ENCODE results near the gene NKAP.

Gene NKAP

DNA sequence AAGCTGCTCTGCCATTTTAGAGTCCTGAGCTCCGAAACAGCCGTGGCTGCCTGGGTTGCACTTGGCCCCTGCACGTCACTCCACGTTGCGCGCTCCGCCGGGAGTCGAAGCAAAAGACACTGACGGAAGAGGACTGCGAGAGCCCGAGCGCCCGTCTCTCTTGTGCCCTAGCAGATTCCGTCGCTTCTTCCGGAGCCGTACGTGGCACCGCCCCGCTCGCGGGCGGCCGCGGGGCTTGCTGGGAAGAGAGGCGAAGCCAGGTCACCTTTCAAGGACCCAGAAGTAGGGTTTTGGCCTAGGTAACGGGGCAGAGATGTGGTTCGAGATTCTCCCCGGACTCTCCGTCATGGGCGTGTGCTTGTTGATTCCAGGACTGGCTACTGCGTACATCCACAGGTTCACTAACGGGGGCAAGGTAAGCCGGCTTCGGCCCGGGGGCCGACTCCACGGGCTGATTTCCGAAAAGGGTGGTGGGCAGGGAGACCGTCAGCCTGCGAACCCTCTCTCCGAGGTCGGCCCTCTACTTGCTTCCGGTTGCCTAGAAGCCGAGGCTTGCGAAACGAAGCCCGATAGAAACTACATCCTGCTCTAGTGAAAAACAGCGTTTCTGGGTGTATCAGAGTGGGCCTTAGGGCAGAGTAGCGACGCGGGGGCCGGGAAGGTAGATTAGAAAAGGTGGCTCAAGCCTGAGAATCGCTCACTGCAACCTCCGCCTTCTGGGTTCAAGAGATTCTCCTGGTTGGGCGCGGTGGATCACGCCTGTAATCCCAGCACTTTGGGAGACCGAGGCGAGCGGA is 71.8 kb downstream of the NKAP start, which contains the start of the genes NDUFA1 and RNF113A:
TSS of gene NDUFA1 (plus strand) at position 234 of the 797 bp plus-strand sequence. CDS start at position 314, 80 bp downstream.
TSS of gene RNF113A (minus strand) at position 135 of the 797 bp plus-strand sequence. CDS start at position 15, 120 bp downstream.
- peak; percentile 67 to 89 for DNase-seq (ENCODE audit: low read depth in 1 of 2, low spot score in 1 of 2)
- TF ChIP-seq POLR2AphosphoS5 (IDR thresholded peaks at IDR 0.05; ENCODE audit: low read depth) (peak; percentile 75), SPI1 (IDR thresholded peaks at IDR 0.05; ENCODE audit: borderline replicate concordance, low read depth) (no peak), GABPA (IDR thresholded peaks at IDR 0.05; ENCODE audit: low read depth) (peak; percentile 36; the same call in 1 of the 2 replicates), REST (IDR thresholded peaks at IDR 0.05; ENCODE audit: insufficient replicate concordance, low read depth) (peak; percentile 29)
- Histone ChIP-seq H3K4me3 (replicated peaks; ENCODE audit: insufficient read depth, low read length) (peak within 1 kb of the TSS; percentile 56), H3K27me3 (ENCODE audit: insufficient read depth, poor library complexity, severe bottlenecking) (no peaks in the 10 kb centered on the region), H3K27ac (replicated peaks) (peak within 1 kb of the TSS; percentile 95)

DNA sequence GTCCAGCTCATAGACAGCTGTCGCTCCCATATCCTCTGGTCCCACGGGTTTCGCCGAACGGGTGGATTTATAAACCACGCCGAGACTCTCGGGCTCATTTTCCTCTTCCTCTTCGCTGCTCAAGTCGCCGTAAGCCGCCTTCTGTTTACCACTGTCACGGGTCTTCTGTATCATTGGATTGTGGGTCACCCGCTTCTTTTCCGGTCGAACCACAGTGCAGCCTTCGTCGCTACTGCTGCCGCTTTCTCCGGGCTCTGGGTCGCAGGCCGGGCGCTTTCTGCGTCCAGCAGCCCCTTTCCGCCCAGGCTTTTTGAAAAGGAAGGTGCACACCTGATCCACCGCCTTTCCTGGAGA is 72.3 kb downstream of the NKAP start:
- H3K4me3 ChIP-seq (replicated peaks; ENCODE audit: insufficient read depth, low read length), result peak overlapping the region; percentile 56
- DNase-seq (ENCODE audit: low read depth in 1 of 2, low spot score in 1 of 2), result peak in 1 of 2 experiments; percentile 49
- no peaks in the 10 kb centered on the region for H3K27me3 ChIP-seq (ENCODE audit: insufficient read depth, poor library complexity, severe bottlenecking)
- peak overlapping the region; percentile 95 for H3K27ac ChIP-seq (replicated peaks)
- TF ChIP-seq REST (IDR thresholded peaks at IDR 0.05; ENCODE audit: insufficient replicate concordance, low read depth) (no peak), POLR2AphosphoS5 (IDR thresholded peaks at IDR 0.05; ENCODE audit: low read depth) (no peak)
